CD4-positive, alpha-beta T cell (primary cell): ENCODE data around the gene SLC28A1. TPM values are rescaled to one million over a fixed set of nuclear protein-coding genes. Genes with fewer than 3 reads are reported as not detected.

ENCODE experiments used
- ATAC-seq: fragments of 200-7000 bp; cut with Tn5 transposase; one replicate; pipeline ENCODE4 v1.10.0; 2022; ENCODE audit warnings: mild to moderate bottlenecking; ENCODE audit not compliant: poor library complexity
- CTCF ChIA-PET: fragments of 350-600 bp; sonication (Branson Sonifier 250); formaldehyde crosslinking; loops from one replicate; lab custom pipeline; 2021; ENCODE audit warnings: antibody characterized with exemption, inconsistent platforms; lab: Charles Lee
- POLR2A ChIA-PET: fragments of 350-600 bp; sonication (Branson Sonifier 250); formaldehyde crosslinking; loops from one replicate; lab custom pipeline; 2021; ENCODE audit warnings: antibody characterized with exemption, inconsistent platforms; lab: Charles Lee
- DNase-seq, 14 experiments: peaks; one replicate each; pipeline ENCODE4 v3.0.0-alpha.2; 2013 to 2020; ENCODE audit warnings: mixed read lengths in 2 of 14
- H3K27ac ChIP-seq, 2 donors: one replicate each; pipeline versions ENCODE4 v1.5.1 to v1.7.0; 2013; ENCODE audit warnings: low read length in 2 of 2, low read depth in 1 of 2, mild to moderate bottlenecking in 1 of 2
- H3K27me3 ChIP-seq, 2 experiments: 1 replicate in 1 of 2; 2 replicates in 1 of 2; pipeline versions ENCODE4 v1.6.1 to v1.7.0; 2013; ENCODE audit warnings: low read length in 2 of 2, control low read depth in 1 of 2, mild to moderate bottlenecking in 1 of 2, moderate library complexity in 1 of 2; ENCODE audit not compliant: insufficient read depth in 2 of 2, control insufficient read depth in 1 of 2
- H3K36me3 ChIP-seq: one replicate; pipeline ENCODE4 v1.6.1; 2013; ENCODE audit warnings: low read length, control low read depth; ENCODE audit not compliant: insufficient read depth
- H3K4me1 ChIP-seq: one replicate; pipeline ENCODE4 v1.6.1; 2013; ENCODE audit warnings: low read length, control low read depth; ENCODE audit not compliant: insufficient read depth
- H3K4me3 ChIP-seq: one replicate; pipeline ENCODE4 v1.5.1; 2013; ENCODE audit warnings: mild to moderate bottlenecking, low read length, moderate library complexity
- H3K9me3 ChIP-seq, 2 experiments: 1 replicate in 1 of 2; 2 replicates in 1 of 2; pipeline versions ENCODE4 v1.6.1 to v1.7.0; 2013; ENCODE audit warnings: low read length in 2 of 2, mild to moderate bottlenecking in 2 of 2, control low read depth in 1 of 2, moderate library complexity in 1 of 2; ENCODE audit not compliant: control insufficient read depth in 1 of 2, insufficient read depth in 1 of 2
- H3K27ac Mint-ChIP-seq: one replicate; pipeline ENCODE4 v1.8.0; 2020; ENCODE audit warnings: mixed read lengths
- H3K27me3 Mint-ChIP-seq: one replicate; pipeline ENCODE4 v1.8.0; 2021; ENCODE audit warnings: mixed read lengths
- H3K36me3 Mint-ChIP-seq: one replicate; pipeline ENCODE4 v1.8.0; 2021; ENCODE audit warnings: low read depth, mixed read lengths
- H3K4me1 Mint-ChIP-seq: one replicate; pipeline ENCODE4 v1.8.0; 2021; ENCODE audit warnings: low read depth, mixed read lengths
- H3K4me3 Mint-ChIP-seq: one replicate; pipeline ENCODE4 v1.8.0; 2020; ENCODE audit warnings: mild to moderate bottlenecking, mixed read lengths
- H3K9me3 Mint-ChIP-seq: one replicate; pipeline ENCODE4 v1.8.0; 2020; ENCODE audit warnings: mixed read lengths
- CTCF ChIP-seq: fragments of 200-600 bp; IDR thresholded peaks from one replicate; pipeline ENCODE4 v1.8.0; 2022; ENCODE audit warnings: antibody characterized with exemption, mild to moderate bottlenecking
- intact Hi-C, 2 experiments: fragments of 100-400 bp; cut with DNase I in 1 of 2; cut with micrococcal nuclease in 1 of 2; formaldehyde crosslinking; loops; one replicate each; pipeline versions ENCODE4 v1.15.1 to v1.9.0; 2023 to 2025; cut with DNase I, micrococcal nuclease
- total RNA-seq, 174 experiments: library from RNA in 2 of 174; stranded (reverse) in 2 of 174; gene quantifications; one replicate each; pipeline ENCODE4 v1.2.3 and lab custom pipeline; 2021 to 2026

Gene SLC28A1
- total RNA-seq, 2 experiments from 2014 or later = not detected

- H3K27ac Mint-ChIP-seq = peak within 1 kb of the TSS; percentile 98
- Histone ChIP-seq H3K27ac (peak within 1 kb of the TSS; percentile 74 to 93), H3K4me1 (peaks cover 38% of the 10 kb centered on the region), H3K27me3 (no peaks in the 10 kb centered on the region), H3K36me3 (no peaks in the 10 kb centered on the region), H3K9me3 (no peaks in the 10 kb centered on the region), H3K4me3 (peak within 1 kb of the TSS; percentile 98)
- ATAC-seq (peak; percentile 2), DNase-seq (peak in 13 of 14 experiments; percentile 17 to 83 (median 43))
- TF ChIP-seq CTCF = no peak
- ChIA-PET POLR2A (interaction anchor here (0.5 to 2.9 kb wide), 28 partner anchors 7 to 725 kb away, joined by 3 to 36 read pairs (median 5); partner anchors contain the start of genes SEC11A and WDR73), CTCF (interaction anchor here (1.5 to 1.8 kb wide), 2 partner anchors 29 to 62 kb away, joined by 3 to 11 read pairs; no protein-coding TSS in a partner anchor)
- intact Hi-C loops = loop anchor here (2.0 to 10.0 kb wide), 4 partner anchors 23 to 813 kb away; partner anchors contain the start of genes KLHL25 (in 1 of the 2) and ZSCAN2 (in 1 of the 2)
- peaks cover 58% of the 10 kb centered on the region for H3K4me1 Mint-ChIP-seq
- peaks cover 20% of the 10 kb centered on the region for H3K36me3 Mint-ChIP-seq
- no peaks in the 10 kb centered on the region for H3K9me3 Mint-ChIP-seq
- no peaks in the 10 kb centered on the region for H3K27me3 Mint-ChIP-seq
- peak within 1 kb of the TSS; percentile 99 for H3K4me3 Mint-ChIP-seq
These were observed 97.3 kb downstream of the SLC28A1 start, which contains the start of gene PDE8A for GRCh38 chr15:84981711-84982300. Gene PDE8A (plus strand): TSS chr15:84981856. CDS start chr15:84982163, 307 bp downstream.

GRCh38 chr15:84982301-84982920 lies 97.9 kb downstream of the SLC28A1 start:
- DNase-seq = peak; percentile 21 to 84 (median 45)
- H3K27me3 ChIP-seq = no peaks in the 10 kb centered on the region
- H3K4me3 Mint-ChIP-seq = peak overlapping the region; percentile 99
- POLR2A ChIA-PET = interaction anchor here (0.5 to 1.3 kb wide), 4 partner anchors 22 to 63 kb away, joined by 3 to 4 read pairs (median 4); no protein-coding TSS in a partner anchor
- no peaks in the 10 kb centered on the region for H3K9me3 ChIP-seq
- peak overlapping the region; percentile 51 to 63 for H3K27ac ChIP-seq
- intact Hi-C loops = loop anchor here in 1 of 2 experiments (10.0 kb wide), 1 partner anchor 348 kb away; no protein-coding TSS in a partner anchor
- CTCF ChIA-PET = interaction anchor here (0.7 to 1.9 kb wide), 2 partner anchors 28 to 324 kb away, joined by 3 to 9 read pairs; partner anchors contain the start of gene NMB
- peaks cover 41% of the 10 kb centered on the region for H3K4me1 ChIP-seq
- H3K27ac Mint-ChIP-seq = peak overlapping the region; percentile 98
- TF ChIP-seq CTCF = no peak
- peaks cover 62% of the 10 kb centered on the region for H3K4me1 Mint-ChIP-seq
- no peaks in the 10 kb centered on the region for H3K36me3 ChIP-seq
- H3K36me3 Mint-ChIP-seq = peaks cover 20% of the 10 kb centered on the region
- H3K27me3 Mint-ChIP-seq = no peaks in the 10 kb centered on the region
- ATAC-seq = peak; percentile 3
- peak overlapping the region; percentile 98 for H3K4me3 ChIP-seq
- H3K9me3 Mint-ChIP-seq = no peaks in the 10 kb centered on the region

- ChIA-PET POLR2A (interaction anchor here (1.0 to 1.3 kb wide), 3 partner anchors 21 to 52 kb away, joined by 3 to 4 read pairs (median 3); no protein-coding TSS in a partner anchor), CTCF (interaction anchor here (1.9 kb wide), 1 partner anchor 27 kb away, joined by 9 read pairs; no protein-coding TSS in a partner anchor)
- H3K36me3 Mint-ChIP-seq = peaks cover 20% of the 10 kb centered on the region
- no peaks in the 10 kb centered on the region for H3K27me3 Mint-ChIP-seq
- Histone ChIP-seq H3K4me3 (peak overlapping the region; percentile 98), H3K9me3 (no peaks in the 10 kb centered on the region), H3K36me3 (no peaks in the 10 kb centered on the region), H3K27me3 (no peaks in the 10 kb centered on the region), H3K27ac (peak overlapping the region in 1 of 2 donors; percentile 2), H3K4me1 (peaks cover 49% of the 10 kb centered on the region)
- H3K4me3 Mint-ChIP-seq = peak overlapping the region; percentile 99
- DNase-seq (no peak), ATAC-seq (no peak)
- H3K27ac Mint-ChIP-seq = peak overlapping the region; percentile 98
- peaks cover 68% of the 10 kb centered on the region for H3K4me1 Mint-ChIP-seq
- no peak for TF ChIP-seq CTCF
- intact Hi-C loops = loop anchor here in 1 of 2 experiments (10.0 kb wide), 1 partner anchor 348 kb away; no protein-coding TSS in a partner anchor
- H3K9me3 Mint-ChIP-seq = no peaks in the 10 kb centered on the region
These were observed 98.8 kb downstream of the SLC28A1 start for GRCh38 chr15:84983294-84983693.
